GM10847 (cell line): ENCODE measurements around the gene ZDHHC20.

Experiments
- POLR2A ChIP-seq: IDR thresholded peaks from 2 replicates; pipeline ENCODE4 v1.6.1; 2011; ENCODE audit not compliant: insufficient read length; ENCODE audit errors: extremely low read depth

ZDHHC20 gene

GRCh38 chr13:21458813-21459701 lies at the start of gene ZDHHC20:
Gene ZDHHC20 (minus strand): TSS chr13:21459303. CDS start chr13:21459171, 132 bp downstream.
- peak; percentile 35 for TF ChIP-seq POLR2A

GRCh38 chr13:21504379-21504778 lies 45.3 kb upstream of the ZDHHC20 start:
- no peak for TF ChIP-seq POLR2A

DNA sequence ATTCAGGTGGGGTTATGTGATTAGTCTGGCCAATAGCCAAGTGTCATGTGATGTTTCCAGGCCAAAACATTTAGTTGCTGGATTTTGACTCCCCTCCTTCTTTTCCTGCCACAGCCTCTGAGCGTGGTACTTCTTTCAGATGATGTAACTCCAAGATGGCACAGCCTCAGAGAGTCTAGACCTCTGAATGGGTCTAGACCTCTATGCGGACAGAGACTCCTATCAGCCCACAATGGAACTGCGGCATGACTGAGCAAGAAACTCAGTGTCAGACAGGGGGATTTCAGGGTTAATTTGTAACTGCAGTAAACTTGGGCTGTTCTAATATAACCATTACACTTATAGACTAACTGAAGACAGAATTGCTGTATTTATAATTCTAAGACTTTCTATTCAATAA lies 42.6 kb upstream of the ZDHHC20 start:
- no peak for TF ChIP-seq POLR2A

DNA sequence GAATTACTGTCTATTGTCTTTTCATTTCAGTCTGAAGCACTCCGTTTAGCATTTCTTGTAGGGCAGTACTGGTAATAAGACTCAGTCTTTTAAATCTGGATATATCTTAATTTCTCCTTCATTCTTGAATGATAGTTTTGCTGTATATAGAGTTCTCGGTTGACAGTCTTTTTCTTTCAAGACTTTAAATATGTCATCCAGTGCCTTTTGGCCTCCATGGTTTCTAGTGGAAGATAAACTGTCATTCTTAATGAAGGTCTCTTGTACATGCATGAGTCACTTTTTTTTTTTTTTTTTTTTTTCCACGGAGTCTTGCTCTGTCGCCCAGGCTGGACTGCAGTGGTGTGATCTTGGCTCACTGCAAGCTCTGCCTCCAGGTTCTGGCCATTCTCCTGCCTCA lies 27.2 kb upstream of the ZDHHC20 start:
- no peak for TF ChIP-seq POLR2A

GRCh38 chr13:21483748-21484147 lies 24.6 kb upstream of the ZDHHC20 start:
- no peak for TF ChIP-seq POLR2A

GRCh38 chr13:21481359-21481758 lies 22.3 kb upstream of the ZDHHC20 start:
- TF ChIP-seq POLR2A, result no peak

DNA sequence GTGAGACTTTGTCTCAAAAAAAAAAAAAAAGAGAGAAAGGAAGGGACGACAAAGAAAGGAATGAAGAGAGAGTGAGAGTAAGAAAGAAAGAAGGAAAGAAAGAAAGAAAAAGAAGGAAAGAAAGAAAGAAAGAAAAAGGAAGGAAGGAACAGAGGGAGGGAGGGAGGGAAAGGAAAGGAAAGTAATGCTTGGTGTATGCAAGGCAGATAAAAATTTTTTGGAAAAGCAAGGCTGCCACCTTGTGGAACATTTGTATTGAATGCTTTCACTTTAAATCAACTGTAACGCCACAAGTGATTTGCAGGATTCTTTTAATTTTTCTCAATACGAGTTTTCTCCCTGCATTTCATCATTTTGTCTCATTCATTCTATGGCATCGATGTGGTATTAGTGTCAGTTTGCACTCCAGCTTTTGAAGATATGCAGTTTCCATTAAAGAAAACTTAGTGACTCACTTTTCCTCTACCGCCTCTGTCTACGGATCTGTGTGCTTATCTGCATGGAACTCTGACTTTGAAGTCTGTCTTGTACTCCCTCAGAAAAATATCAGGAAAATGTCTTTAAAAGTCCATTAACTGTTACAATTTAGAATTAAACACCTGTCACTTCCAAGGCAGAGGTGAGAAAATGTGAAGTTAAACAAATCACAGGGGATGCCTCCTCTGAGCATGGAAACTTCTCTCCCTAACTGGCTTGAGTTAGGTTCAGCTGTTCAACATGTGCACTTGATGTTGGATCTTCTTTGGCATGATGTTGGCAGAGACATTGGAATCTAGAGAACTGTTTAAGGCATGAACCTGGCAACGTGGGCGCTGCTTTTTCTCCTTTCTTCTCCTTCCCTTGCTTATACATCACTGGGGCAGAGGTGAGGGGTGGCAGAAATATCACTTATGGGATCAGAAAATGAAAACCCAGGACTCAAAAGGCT lies 20.0 kb upstream of the ZDHHC20 start:
- no peak for TF ChIP-seq POLR2A

DNA sequence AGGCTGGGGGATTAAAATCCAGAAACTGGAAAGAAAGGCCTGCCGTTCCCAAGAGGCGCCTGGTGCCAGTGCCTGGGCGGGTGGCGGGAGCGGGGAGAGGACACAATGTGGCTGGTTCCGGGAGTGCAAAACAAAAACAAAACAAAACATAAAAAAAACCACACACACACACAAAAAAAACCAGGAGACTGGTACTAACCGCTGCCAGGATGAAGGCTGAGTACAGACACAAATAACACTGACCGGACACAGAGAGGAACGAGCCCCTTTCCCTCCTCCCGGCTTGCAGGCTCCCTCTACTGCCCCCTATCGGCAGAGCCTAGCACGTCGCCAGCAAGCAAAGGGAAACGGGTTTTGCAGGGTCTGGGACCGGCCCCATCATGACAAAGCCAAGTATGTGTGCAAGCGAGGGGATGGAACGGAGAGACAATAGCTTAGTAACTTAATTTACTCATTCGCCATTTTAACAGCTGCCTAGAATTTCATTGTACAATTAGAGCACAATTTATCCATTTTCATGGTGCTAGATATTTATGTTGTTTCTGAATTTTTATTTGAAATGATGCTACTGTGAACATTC lies 17.9 kb upstream of the ZDHHC20 start:
- no peak for TF ChIP-seq POLR2A

DNA sequence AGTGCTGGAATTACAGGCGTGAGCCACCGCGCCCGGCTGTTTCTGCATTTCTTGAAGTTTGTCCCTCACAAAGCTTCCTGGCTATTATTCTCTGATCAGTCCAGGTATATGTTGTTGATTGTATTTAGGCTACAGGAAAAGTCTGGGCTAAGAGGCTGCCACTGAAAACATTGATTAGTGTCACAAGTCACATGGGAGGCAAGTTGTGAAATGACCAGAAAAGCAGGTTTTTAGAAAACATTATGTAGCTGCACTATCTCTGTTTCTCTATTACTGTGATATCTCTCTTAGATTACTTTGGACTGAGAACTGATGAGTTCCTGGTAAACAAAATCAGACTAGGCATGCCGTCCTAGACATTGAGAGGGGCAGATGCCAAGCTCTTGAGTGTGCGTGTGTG lies 16.0 kb upstream of the ZDHHC20 start:
- no peak for TF ChIP-seq POLR2A

- no peak for TF ChIP-seq POLR2A
Observed at GRCh38 chr13:21470785-21471184, 11.7 kb upstream of the ZDHHC20 start.

GRCh38 chr13:21466527-21466926 lies 7.4 kb upstream of the ZDHHC20 start:
- TF ChIP-seq POLR2A, result no peak

GRCh38 chr13:21465710-21466160 lies 6.6 kb upstream of the ZDHHC20 start:
- TF ChIP-seq POLR2A, result no peak

- TF ChIP-seq POLR2A, result no peak
Observed at GRCh38 chr13:21463424-21463823, 4.3 kb upstream of the ZDHHC20 start.

GRCh38 chr13:21461131-21461530 lies 2.0 kb upstream of the ZDHHC20 start:
- no peak for TF ChIP-seq POLR2A

- no peak for TF ChIP-seq POLR2A
Observed at GRCh38 chr13:21458451-21458812, 671 bp downstream of the ZDHHC20 start.
